Stimulated activated CD4-positive, alpha-beta T cell treated with anti-CD3 and anti-CD28 coated beads, TNF-alpha, amount 100 ng/mL, for 24 hours (primary cell): ENCODE measurements around the gene TBC1D22A.

ENCODE experiments used
- DNase-seq, 3 experiments: peaks; one replicate each; pipeline ENCODE4 v3.0.0-alpha.2; 2020; ENCODE audit warnings: low read depth in 3 of 3

TBC1D22A gene

DNA sequence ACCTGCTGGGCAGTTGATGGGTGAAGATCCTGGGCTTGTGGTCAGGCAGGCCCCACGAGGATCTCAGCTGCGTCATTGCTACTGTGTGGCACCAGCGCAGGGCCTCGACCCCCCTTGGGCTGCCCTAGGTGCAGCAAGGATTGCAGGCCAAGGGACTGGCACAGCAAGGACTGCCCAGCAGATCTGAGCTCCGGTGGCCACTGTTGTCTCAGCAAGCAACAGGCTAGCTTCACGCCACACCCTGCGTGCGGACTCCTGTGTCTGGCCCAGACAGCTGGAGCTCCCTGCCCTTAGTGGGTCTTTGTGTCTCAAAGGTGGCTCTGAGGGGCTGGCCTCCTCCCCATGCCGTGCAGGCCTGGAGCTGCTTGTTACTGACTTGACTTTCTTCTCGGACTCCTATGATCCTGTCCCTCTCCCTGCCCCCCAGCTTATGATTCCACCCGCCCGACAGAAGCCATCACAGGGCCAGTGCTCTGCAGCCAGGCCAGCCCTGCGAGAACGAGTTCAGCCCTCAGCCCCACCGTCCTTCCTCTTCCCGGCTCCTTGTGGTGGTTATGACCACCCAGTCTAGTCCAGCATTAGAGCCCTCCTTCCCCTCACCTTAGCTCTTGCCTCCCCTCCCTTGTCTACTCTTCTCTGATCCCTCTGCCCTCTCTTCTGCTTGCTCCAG, 295.6 kb downstream of the TBC1D22A start:
- no peak for DNase-seq

DNA sequence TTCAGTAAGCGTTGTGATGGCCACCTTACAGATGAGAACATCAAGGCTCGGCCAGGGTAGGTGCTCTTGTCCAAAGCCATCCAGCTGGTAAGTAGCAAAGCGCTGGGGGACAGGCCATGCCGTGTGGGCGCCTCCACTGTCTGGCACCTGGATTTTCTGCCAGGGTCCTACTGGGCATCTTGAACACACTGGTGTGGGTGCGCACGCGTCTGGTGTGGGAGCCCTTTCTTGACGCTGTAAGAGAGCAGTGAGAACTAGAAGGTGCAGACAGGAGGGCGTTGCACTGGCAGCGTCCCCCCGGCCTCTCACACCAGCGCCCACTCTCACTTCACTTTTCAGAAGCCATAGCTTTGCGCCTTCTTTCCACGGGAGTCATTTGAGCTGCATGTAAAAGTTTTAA, 296.6 kb downstream of the TBC1D22A start:
- DNase-seq, result no peak

DNA sequence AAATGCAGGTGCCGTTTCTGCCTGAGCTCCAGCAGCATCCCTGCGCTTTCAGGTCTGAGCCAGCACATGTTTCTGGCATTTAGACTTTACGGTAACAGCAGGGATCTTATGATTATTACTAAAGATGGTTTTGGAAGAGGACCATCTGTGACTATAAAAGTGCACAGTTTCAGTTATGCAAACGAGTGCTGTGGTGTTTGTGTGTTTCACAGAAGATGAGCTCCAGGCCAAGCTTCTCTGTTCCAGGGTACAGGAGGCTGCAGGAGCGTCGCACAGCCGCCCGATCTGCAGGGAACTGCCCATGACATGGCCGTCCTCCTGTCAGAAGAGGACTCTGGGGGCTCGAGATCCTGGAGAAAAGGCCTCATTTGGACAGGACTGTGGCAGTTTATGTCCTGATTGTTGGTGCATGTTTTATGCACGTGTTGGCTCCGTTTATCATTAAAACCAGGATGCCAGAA, 297.3 kb downstream of the TBC1D22A start:
- no peak for DNase-seq

GRCh38 chr22:47060718-47061117, 298.3 kb downstream of the TBC1D22A start:
- no peak for DNase-seq

- DNase-seq, result no peak
Observed at GRCh38 chr22:47061226-47061625, 298.8 kb downstream of the TBC1D22A start.

DNA sequence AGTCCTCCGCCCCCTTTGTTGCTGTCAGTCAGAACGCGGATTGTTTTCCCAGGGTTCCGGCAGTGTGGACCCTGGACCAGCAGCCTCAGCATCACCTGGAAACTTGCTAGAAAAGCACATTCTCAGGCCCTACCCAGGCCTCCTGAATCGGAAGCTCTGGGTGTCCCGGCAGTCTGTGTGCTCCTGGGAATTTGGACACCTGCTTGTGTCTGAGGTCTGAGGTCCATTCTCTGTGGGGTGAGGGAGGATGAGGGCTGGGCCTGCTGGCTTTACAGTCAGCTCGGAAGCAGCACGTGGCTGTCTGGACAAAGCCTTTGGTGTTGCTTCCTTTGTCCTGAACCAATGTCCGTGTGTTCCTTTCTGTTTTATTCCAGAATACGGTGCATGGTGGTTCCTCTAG, 299.7 kb downstream of the TBC1D22A start:
- DNase-seq, result no peak

GRCh38 chr22:47063071-47063509, 300.6 kb downstream of the TBC1D22A start:
- DNase-seq, result no peak

DNA sequence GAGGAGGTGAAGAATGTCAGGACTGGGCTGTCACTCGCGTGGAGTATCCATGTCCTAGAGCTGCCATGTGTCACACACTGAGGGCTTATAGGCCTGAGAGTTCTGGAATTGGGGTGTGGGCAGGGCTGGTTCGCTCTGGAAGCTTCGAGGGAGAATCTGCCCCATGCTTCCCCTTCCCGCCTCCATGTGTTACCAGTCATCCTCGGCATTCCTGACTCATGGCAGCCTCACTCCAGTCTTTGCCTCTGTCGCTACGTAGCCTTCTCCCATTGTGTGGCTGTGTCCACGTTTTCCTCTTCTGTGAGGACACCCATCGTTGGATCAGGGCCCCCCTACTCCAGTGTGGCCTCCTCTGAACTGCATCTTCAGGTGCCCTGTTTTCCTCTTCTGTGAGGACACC, 301.2 kb downstream of the TBC1D22A start:
- no peak for DNase-seq

GRCh38 chr22:47064016-47064415, 301.6 kb downstream of the TBC1D22A start:
- no peak for DNase-seq

DNA sequence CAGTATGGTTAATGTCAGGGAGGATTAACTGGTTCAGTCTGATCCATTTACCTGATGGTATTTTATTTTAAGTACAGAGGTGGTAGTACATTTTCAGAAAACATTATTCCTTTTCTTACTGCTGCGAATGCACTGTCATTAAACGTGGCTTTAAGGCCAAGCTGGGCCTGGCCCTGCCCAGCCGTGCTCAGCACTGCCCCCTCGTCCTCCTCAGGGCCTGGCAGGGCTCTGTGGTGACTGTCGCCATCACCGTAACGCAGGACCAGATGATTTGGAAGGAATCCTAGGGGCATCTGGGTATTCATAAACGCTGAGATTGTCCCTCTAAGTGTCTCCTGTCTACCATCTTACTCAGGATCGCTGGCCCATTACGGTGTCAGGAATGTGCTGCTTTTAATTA, 302.0 kb downstream of the TBC1D22A start:
- DNase-seq, result no peak

DNA sequence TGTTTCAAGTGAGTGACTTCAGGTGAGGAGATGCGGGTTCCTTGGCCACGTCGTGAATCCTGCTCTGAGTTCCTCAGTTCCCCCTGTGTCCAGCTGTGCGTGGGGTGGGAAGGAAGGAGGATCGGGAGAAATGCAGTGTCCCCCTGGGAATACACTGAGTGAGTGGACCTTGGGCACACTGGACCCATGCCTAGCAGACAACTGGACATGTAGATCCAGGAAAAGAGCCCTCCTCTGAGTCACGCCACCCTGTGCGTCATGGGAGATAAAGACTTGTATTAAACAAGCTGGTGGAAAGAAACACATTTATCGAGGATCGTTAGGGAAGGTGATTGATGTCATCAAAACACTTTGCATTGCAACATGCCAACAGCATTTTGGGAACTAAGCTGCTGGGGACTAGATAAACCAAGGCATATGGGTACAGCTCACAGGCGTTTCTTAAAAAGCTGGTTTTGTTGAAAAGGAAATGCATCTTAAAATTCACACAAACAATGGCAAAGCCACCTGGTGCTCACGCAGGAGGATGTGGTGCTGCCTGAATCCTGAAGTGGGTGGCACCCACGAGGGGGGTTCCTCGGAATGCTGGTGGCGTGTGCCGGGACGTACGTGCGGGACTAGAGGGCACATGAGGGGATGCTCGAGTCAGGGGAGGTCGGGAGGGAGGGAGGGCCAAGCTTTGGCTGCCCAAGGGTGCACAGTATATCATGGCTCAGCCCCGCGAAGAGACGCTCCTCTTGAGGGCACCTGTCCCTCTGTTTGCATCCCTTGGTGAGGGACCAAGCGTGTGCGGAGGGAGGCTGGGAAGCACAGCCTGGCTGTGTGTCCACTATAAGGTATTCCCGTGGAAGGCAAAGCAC, 303.5 kb downstream of the TBC1D22A start:
- DNase-seq, result no peak

DNA sequence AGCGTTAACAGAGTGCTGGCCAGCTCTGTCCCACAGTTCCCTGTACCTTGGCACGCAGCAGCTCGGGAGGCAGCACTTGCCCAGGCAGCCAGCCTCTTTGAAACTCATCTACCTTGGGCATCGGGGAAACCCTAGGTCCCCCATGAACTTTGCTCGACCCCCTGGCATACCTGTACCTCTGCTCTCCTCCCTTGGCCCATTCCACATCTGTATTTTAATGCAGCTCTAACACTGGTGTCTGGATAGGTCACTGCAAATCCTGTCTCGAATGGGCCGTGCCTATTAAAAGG, 304.1 kb downstream of the TBC1D22A start:
- DNase-seq, result no peak

GRCh38 chr22:47067321-47067890, 305.0 kb downstream of the TBC1D22A start:
- DNase-seq, result no peak

- DNase-seq, result no peak
Observed at GRCh38 chr22:47067911-47068625, 305.6 kb downstream of the TBC1D22A start.

GRCh38 chr22:47068626-47068996, 306.2 kb downstream of the TBC1D22A start:
- DNase-seq, result no peak

GRCh38 chr22:47069270-47069669, 306.8 kb downstream of the TBC1D22A start:
- no peak for DNase-seq

DNA sequence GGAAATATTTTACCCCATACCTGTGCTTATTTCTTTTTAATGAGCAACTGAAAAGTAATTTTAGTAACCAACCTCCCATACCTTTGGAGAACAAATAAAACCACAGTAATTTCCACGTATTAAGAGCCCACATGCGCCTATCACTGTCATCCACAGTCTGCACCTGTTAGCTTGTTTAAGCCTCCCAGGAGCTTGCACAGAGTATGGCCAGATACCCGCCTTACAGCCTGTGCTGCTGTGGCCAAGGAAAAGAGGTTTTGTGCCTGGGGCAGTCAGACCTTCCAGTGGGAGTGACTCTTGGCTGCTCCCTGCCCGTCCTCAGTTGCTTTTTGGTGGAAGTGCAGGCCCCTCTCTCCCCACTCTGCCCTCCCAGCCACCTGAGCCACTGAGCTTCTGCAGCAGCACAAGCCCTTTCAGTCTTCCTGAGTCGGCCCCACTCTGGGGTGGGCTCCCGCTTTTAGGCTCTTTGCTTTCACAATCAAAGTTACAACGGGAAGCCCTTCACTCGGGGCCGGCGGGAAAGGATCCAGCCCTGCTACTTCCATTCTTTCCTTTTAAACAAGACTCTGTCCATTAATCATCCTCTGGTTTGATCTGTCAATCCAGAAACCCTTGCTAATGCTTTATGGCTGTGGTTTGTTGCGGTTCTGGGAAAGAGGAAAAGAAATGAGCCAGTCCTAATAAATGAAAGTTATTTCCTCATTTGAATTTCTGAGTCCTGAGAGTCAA, 308.8 kb downstream of the TBC1D22A start:
- DNase-seq, result no peak

GRCh38 chr22:47071807-47072641, 309.6 kb downstream of the TBC1D22A start:
- DNase-seq, result no peak

DNA sequence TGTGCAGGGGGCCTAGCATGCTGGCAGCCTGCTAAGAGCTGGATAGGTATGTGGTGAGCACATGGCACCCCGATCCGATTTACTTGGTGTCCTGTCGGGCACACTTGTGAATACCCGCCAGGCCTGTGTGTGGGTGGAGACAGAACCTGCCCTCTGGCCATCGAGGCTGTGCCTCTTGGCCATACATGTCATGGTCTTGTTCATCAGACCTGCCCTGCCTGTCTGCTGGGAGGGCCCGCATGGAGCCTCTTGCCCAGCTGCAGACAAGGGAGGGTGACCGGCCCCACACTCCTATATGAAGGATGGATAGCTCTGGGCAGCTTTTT, 310.2 kb downstream of the TBC1D22A start:
- no peak for DNase-seq

GRCh38 chr22:47073075-47073474, 310.6 kb downstream of the TBC1D22A start:
- no peak for DNase-seq

GRCh38 chr22:47074105-47074504, 311.7 kb downstream of the TBC1D22A start:
- no peak for DNase-seq
